GM18526 (cell line): ENCODE data around the gene SPSB3.

Experiments used
- POLR2A ChIP-seq: IDR thresholded peaks from 3 replicates; pipeline ENCODE4 v1.6.1; 2011; ENCODE audit not compliant: insufficient read length; ENCODE audit errors: extremely low read depth

Gene SPSB3

DNA sequence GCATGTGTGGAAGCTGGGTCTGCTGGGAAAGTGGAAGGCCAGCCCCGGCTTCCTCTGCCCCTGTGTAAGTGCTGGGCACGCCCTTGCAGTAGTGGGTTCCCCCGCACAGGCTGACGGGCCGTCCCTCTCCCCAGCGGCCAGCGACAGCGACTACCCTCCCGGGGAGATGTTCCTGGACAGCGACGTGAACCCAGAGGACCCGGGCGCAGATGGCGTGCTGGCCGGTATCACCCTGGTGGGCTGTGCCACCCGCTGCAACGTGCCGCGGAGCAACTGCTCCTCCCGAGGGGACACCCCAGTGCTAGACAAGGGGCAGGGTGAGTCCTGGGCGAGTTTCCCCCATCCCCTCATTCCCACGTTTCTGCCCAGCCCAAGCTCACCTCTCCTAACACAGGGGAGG lies 16.5 kb downstream of the SPSB3 start:
- no peak for TF ChIP-seq POLR2A

DNA sequence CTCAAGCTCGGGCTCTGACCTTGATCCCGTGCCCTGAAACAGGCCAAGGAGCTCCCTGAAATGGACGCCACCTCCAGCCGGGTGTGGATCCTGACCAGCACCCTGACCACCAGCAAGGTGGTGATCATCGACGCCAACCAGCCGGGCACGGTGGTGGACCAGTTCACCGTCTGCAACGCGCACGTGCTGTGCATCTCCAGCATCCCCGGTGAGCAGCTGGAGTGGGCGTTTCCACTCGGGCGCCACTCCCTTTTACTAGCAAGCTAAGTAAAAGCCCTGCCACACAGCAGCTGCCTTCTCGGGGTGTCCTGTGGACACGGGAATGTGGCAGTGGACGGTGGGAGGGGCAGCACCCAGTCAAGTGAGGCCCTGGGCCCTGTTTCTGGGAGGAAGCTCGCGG lies 17.4 kb downstream of the SPSB3 start:
- TF ChIP-seq POLR2A = no peak

DNA sequence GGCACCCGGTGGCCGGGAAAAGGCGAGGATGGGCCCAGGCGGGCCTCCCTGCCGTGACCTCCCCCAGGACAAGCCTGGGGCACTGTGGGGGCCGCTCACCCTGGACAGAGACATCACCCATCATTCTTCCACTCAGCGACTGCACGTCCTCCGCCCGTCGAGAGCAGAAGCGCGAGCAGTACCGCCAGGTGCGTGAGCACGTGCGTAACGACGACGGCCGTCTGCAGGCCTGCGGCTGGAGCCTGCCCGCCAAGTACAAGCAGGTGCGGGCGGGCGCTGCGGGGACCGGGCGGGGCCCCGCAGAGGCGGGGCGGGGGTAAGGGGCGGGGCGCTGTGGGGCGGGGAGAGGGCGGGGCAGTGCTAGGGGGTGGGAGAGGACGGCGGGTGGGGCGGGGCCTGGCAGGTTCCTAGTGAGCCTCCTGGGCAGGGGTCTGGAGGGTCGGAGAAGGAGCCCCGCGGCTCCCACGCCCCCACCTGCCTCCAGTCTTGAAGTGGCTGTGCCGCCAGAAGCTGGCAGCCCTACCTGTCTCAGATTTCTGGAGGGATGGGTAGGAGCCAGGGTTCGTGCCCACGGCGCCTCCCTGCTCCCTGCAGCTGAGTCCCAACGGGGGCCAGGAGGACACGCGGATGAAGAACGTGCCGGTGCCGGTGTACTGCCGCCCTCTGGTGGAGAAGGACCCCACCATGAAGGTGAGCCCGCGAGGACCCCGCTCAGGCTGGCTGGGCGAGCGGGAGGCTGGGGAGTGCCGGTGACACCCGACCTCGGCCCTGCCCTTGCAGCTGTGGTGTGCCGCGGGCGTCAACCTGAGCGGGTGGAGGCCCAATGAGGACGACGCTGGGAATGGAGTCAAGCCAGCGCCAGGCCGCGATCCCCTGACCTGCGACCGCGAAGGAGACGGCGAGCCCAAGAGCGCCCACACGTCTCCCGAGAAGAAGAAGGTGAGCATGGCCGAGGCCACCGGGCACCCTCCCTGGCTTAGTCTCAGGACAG lies 18.6 kb downstream of the SPSB3 start:
- TF ChIP-seq POLR2A = no peak

DNA sequence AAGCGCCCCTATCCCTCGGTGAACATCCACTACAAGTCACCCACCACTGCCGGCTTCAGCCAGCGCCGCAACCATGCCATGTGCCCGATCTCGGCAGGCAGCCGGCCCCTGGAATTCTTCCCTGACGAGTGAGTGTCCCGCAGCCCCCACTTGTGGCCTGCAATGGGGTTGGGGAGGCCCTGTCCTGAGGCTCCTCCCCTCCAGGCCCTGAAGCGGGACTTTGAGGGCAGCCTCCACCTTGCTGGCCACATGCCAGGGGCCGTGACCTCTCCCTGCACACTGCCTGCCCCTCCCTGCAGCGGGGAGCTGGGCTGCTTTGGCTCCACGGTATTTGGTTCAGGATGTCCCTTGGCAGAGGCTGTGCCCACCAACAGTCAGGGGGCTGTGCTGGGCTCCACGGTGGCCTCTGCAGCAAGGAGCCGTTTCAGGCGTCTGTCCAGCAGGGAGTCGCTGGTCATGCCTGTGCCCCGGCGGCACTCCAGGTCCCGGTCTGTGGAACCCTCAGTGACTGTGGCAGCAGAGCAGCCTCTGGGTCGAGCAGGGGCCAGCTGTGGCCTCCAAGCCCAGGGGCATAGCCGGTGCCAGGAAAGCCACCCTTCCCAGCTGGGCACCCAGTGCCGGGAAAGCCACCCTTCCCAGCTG lies 19.4 kb downstream of the SPSB3 start:
- no peak for TF ChIP-seq POLR2A

DNA sequence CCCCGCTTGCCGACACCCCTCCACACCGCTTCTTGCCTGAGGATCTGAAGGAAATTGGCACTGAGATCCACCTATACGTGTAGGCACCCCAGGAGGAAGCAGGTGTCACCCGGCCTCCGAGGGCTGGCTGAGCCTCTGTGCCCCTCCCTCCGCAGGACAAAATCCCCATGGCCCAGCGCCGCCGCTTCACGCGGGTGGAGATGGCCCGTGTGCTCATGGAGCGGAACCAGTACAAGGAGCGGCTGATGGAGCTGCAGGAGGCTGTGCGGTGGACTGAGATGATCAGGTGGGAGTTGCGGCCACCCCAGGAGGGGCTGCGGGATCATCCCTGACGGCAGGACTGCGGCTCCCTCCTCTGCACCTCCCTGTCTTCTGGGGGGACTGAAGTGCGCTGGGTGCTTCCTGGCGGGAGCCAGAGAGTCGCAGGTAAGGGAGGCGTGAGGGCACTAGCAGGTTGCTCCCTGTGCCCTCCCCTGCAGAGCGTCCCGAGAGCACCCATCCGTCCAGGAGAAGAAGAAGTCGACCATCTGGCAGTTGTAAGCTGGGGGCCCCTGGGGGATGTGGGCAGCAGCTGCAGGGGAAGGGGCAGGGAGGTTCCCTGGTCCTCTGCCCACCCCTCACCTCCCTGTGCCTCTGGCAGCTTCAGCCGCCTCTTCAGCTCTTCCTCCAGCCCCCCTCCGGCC lies 20.0 kb downstream of the SPSB3 start:
- TF ChIP-seq POLR2A = no peak

DNA sequence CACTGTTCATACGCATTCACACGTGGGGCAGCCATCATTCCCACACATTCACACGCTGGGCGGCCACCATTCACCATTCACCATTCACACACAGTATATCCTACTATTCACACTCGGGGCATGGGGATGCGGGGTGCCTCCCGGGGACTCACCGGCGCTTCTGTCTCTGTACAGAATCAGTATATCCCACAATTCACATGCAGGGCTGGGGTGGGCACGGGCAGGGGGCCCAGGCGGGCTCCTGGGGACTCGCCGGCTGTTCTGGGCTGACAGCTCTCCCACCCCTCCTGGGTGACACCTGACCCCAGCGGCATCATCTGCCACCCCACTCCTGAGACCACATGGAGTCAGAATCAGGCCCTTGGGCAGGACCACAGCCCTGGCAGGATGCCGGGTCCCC lies 20.6 kb downstream of the SPSB3 start:
- no peak for TF ChIP-seq POLR2A

DNA sequence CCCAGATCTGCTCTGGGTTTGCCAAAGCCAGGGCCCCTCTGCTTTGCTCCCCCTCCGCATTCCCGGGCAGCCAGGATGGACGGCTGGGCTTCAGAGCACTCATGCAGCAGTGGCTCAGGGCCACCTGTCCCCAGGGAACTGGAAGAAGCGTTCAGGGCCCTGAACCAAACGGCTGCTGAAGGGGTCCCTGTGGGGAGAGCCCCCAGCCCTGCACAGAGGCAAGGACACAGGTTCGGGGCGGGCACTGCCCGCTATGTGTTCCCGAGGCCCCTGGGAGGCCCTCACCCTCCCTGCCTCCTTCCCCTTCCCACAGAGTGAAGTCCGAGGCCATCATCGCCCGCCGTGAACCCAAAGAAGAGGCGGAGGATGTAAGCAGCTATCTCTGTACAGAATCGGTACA lies 21.5 kb downstream of the SPSB3 start:
- TF ChIP-seq POLR2A = no peak

DNA sequence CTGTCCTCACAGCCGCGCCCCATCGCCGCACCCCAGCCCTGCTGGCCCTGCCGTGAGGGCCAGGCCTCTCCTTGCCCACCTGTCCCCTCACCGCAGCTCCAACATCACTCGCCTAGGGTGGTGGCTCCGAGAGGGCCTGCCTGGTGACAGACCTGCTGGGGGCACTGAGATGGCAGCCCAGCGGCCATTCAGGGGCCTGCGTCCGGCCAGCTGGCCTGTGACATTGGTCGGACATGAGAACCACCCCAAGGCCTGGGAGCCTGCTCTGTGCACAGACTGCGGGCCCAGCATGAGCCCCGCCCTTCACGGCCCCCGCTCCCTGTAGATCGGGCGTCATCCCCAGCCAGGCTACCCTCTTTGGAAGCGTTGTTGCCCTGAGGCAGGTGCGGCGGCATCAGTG lies 22.9 kb downstream of the SPSB3 start:
- no peak for TF ChIP-seq POLR2A

DNA sequence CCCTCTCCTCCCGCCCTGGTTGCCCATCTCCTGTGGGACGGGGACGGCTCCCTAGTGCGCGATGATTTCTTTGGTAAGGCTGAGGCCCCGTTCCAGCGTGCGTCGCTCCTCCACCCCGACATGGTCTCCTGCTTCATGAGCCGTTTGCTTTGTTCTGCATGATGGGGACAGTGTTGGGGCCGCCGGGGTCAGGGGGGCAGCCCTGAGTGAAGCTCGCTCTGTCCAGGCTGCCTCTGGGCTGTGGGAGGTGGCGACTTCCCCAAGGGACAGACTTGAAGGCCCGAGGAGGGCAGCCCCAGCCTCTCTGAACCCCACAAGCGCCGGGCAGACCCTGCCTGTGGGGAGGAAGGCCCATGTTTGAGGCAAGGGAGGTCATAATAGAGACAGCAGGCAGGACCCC lies 23.4 kb downstream of the SPSB3 start:
- no peak for TF ChIP-seq POLR2A

DNA sequence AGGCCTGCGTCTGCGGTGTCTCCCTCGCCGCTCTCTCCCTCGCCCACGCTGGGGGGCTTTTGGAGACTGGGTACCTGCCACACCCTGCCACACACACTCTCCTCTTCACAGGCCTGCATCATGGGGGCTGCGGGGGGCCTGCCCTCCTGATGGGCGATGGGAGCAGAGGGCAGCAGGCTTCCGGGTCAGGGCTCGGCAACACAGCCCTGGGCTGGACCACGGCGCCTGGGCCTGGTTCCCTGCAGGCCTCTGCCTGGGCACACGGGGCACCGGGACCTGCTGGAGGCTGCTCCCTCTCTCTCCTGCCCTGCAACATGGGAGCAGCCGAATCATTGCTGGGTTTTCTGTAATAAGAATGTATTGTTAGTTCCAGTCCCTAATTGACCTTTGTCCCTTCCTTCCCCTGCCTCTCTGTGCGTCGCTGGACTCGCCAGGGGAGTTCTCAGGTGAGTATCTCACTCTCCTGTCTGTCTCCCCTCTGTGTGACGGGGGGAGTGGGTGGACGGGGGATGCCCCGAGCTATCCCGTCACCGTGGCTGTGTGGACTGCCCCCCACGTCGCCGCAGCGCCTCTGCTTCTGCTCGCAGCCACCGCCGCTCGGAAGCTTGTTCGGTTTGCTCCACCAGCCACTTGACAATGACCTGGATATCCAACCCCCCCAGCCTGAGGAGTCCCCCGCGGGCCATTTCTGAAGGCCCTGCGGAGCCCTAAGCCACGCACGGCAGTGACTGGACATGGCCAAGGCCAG lies 24.5 kb downstream of the SPSB3 start:
- no peak for TF ChIP-seq POLR2A

DNA sequence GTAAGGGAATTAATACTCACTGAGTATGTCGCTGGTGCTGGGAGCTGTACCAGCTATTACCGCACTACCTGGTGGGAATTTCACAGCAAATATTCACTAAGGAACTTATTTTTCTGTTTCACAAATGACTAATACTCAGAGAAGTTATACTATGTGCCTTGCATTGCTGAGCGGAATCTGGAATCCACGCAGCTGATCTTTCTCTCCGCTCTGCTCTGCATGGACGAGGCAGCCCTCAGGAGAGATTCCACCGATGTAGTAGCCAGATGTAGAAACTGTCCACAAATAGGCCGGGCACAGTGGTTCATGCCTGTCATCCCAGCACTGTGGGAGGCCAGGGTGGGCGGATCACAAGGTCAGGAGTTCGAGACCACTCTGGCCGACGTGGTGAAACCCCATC lies 28.2 kb downstream of the SPSB3 start:
- TF ChIP-seq POLR2A = no peak

DNA sequence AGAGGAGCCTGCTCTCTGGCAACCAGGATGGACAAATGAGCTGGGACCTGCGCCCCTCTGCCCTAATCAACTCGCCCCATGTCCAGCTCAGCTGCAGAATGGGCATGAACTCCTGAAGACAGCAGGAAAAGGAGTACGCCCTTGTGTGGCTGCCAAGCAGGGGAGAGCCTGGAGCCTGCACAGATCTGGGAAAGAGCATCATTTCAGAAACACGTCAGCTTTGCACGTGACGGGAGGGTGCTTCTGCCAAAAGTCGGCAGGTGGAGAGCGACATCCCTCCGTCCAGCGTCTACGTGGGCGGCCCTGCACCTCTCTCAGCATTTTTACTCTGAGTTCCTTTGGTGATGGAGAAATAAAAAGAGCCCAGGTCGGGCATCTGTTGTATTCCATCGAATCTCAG lies 29.5 kb downstream of the SPSB3 start:
- no peak for TF ChIP-seq POLR2A

DNA sequence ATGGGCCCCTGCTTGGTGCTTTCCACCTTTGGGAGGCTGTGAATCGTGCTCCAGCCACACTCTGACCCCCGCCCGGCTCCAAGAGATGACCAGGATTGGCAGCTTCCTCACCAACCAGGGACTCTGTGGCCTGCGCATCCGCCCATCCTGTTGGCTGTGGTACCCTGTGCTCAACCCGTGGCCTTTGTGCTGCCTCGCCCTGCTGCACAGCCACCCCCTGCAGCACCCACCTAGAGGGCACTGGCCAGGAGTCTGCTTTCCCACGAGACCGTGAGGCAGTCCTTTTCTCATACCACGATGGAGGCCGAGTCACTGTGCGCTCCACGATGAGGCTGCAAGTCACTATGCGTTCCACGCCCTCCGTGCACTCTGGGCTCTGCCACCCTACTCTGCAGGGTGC lies 30.4 kb downstream of the SPSB3 start:
- TF ChIP-seq POLR2A = no peak

DNA sequence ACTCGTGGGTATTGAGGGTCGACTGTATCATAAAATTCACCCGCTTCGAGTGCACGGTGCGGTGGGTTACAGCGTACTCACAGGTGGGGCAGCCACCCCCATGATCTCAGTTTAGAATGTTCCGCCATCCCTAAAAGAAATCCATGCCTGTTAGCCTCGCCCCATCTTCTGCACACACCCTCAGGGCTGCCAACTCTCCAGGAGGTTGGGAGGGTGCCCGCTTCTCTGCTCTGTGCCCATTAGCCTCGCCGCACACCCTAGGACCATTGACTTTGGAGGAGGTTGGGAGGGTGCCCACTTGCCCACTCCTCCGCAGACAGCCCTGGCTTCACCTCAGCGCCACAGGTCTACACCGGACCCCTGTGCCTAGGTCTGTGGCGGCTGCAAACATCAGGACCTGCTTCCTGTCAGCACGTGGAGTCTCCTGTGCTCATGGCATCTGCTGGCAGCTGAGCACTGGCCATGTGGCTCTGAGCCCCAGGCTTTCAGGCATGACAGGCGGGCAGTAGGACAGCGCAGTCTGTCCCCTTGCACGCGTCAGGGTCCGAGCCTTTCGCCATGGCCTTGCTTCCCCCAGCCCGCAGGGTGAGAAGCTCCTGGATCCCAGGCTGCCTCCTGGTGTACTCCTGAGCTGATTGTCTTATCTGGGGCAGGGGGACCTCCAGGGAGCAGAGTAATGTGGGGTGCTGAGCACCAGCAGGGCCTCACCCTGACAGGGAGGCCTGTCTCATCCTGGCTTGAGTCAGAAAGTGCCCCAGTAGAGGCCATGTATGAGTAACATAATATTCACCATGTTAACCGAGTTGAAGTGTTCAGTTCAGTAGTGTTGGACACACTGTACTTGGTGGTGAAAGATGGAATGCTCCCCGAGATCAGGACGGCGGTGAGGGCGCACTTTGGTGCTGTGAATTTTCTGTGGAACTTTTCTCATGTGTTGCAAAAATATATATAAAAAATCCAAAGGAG lies 32.9 kb downstream of the SPSB3 start:
- no peak for TF ChIP-seq POLR2A
